Measurements from ENCODE around the gene UGT2A2.

Gene UGT2A2

DNA sequence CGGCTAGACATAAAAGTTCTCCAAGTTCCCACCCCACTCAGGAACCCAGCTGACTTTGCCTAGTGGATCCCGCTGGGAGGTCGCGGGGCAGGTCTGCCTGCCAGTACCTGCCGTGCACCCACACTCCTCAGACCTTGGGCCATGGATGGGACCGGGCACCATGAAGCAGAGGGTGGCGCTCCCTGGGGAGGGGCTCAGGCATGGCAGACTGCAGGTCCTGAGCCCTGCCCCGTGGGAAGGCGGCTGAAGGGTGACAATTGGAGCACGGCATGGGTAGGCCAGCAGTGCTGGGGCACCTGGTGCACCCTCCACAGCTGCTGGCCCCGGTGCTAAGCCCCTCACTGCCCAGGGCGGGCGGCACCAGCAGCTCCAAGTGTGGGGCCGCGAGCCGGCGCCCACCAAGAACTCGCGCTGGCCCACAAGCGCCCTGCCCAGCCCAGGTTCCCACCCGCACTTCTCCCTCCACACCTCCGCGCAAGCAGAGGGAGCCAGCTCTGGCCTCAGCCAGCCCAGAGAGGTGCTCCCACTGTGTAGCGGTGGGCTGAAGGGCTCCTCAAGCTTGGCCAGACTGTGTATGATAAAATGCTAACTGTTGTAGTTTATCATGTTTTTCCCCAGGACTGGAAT, 63.1 kb downstream of the UGT2A2 start:
- FAIRE-seq = no peak

DNA sequence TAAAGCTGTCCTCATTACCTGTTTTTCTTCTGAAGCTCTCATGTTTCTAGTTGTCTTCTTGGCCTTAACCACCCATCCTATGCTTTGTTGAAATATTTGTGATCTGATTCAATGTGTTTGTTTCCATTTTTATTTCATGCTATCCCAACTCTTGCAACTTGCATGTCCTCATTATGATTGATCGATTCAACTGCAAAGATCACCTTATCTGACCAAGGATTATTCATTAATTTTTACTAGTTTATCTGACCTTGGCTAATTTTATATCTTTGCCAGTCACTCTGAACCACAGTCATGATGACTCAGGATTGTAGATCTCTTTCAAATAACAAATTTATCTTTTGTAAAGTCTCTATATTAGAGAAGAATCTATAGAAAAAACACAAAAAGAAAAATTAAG, 70.7 kb downstream of the UGT2A2 start:
- DNase-seq (ENCODE audit: low spot score) = no peak
- peak; percentile 66 for FAIRE-seq

More for the DNA sequence above, 63.1 kb downstream of the UGT2A2 start:
- DNase-seq (ENCODE audit: low spot score) = no peak

DNA sequence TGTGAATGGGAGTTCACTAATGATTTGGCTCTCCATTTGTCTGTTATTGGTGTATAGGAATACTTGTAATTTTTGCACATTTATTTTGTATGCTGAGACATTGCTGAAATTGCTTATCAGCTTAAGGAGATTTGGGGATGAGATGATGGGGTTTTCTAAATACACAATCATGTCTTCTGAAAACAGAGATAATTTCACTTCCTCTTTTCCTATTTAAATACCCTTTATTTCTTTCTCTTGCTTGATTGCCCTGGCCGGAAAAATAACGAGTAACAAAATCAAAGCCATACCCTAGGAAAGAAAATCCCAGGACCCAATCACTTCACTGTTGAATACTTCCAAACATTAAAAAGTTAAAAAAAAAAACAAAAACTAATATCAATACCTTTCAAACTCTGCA, 76.0 kb downstream of the UGT2A2 start:
- FAIRE-seq (no peak), DNase-seq (ENCODE audit: low spot score) (no peak)

DNA sequence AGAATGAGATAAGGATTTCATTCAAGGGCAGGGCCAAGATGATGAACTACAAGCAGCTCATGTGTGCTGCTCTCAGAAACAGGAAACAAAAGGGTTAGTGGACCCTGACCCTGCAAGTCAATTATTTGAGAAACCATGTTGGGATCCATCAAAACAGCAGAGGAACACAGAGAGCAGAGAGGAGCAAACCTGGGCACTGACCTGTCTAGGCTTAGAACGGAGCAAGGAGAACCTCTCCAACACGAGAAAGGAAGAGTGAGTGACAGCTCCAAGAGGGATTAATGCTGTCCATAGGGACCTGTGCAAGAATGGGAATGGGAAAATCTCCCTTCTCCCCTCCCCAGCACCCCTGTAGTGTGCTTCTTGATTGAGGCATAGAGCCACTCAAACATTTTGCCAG, 89.8 kb downstream of the UGT2A2 start:
- DNase-seq (ENCODE audit: low spot score) = no peak
- FAIRE-seq = no peak

DNA sequence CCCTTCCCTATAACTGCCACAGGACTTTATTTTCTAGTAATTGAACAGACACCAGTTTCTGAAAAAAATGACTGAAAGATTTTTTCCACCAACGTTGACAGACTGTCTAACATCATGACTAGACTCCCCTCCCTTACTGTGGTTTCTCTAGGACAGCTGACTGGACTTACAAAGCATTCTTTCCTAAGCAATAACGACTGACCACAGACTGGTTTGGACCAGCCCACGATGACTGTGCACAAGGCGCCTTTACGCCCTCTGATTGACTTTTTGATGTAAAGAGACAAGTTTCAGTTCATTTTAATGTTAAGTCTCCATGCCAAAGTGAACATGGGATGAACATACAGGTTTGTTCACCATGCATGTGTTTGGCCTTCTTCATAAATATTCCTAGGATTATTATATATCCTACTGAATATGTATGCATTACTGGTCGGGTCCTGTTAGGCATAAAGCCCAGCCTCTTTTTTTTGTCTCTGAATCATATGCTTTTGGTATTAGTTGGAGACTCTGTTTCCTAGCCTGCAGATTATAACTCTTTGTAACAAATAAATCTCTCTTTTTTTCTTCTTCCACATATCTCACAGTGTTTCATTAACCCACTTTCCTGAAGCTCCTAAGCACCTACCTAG, 93.2 kb downstream of the UGT2A2 start:
- peak; percentile 89 for FAIRE-seq
- peak; percentile 86 for DNase-seq (ENCODE audit: low spot score)
